Islet of Langerhans (tissue), 1 donor: ENCODE measurements around the gene RASA4.
"Not testable (repeated sequence)": the region's sequence is repeated elsewhere in the genome, so short reads cannot be mapped to it uniquely, and the experiment has no call there.

Experiments
- FAIRE-seq: peaks from one replicate; lab custom pipeline; 2011; peaks lifted over from hg19 to GRCh38; lab: Jason Lieb, UNC

Gene RASA4

DNA sequence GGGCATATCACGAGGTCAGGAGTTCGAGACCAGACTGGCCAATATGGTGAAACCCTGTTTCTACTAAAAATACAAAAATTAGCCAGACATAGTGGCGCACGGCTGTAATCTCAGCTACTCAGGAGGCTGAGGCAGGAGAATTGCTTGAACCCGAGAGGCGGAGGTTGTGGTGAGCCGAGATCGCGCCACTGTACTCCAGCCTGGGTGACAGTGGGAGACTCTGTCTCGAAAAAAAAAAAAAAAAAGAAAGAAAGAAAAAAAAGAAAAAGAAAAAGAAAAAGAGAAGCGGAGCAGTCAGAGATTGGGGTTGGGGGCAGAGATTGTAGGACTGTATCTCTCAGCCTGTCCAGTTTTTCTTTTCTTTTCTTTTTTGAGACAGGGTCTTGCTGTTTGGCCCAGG is 73.8 kb downstream of the RASA4 start:
- not testable (repeated sequence) for FAIRE-seq

DNA sequence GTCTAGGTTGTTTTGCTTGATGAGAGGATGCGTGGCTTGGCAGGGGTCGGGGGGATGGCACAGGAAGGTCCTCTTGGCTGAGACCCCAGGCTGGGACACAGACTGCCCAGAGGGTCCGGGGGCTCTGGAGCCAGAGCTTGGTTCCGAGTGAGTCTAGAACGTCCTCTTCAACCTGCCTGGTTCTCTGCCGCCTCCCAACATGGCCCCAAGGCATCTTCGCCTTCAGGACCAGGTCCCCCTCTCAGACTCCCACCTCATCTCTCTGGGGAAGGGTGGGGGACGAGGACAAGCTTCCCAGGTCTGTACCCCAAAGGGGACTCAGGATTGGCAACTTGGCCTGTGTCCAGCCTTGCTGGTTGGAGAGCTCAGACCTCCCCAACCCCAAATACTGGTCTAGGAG is 74.5 kb downstream of the RASA4 start:
- FAIRE-seq = not testable (repeated sequence)

DNA sequence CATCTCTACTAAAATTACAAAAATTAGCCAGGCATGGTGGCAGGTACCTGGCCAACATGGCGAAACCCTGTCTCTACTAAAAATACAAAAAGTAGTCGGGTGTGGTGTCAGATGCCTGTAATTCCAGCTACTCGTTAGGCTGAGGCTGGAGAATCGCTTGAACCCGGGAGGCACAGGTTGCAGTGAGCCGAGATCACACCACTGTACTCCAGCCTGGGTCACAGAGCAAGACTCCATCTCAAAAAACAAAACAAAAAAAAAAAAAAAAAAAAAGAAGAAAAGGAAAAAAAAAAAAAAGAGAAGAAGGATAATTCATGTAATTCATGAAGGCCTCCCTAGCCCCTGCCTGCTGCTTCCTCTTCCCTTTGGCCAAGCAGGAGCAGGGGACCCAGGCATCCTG is 76.0 kb downstream of the RASA4 start:
- FAIRE-seq = not testable (repeated sequence)

DNA sequence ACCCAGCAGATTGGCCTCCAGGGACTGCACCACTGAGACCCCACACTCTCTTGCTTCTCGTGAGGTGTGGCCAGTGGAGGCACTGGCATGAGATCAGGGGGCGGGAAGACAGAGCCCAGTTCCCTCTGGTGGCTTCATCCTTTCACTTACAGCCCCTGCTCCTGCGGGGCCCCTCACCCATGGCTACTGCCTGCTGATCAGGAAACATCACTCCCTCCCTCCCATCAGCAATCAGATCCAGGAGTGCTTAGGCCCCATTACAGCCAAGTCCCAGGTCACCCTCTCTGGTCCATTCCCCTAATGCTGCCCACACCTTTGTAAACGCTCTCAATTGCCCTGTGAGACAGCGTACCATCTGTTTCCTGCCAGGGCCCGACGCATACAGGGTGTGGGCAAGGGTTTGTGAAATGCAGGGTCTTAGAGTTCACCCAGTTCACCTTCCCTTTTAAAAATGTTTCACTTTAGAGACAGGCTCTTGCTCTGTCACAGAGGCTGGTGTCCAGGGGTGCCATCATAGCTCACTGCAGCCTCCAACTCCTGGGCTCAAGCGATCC is 81.4 kb downstream of the RASA4 start:
- FAIRE-seq = not testable (repeated sequence)

DNA sequence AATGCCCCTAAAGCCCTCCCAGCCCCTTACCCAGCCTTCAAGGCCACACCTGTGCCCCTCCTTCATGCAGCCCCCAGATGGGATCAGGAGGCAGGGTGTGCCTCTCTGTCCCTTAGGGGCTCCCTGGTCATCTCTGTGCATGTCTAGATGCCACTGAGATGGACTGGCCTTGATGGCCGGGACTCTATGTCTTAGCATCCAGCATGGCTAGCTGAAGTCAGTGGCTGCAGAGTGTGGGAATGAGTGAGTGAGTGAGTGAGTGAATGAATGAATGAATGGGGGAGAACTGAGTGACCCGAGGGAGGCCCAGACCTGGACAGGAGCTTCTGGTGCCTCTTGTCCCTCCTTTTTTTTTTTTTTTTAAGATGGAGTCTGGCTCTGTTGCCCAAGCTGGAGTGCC is 84.4 kb downstream of the RASA4 start:
- FAIRE-seq = not testable (repeated sequence)

DNA sequence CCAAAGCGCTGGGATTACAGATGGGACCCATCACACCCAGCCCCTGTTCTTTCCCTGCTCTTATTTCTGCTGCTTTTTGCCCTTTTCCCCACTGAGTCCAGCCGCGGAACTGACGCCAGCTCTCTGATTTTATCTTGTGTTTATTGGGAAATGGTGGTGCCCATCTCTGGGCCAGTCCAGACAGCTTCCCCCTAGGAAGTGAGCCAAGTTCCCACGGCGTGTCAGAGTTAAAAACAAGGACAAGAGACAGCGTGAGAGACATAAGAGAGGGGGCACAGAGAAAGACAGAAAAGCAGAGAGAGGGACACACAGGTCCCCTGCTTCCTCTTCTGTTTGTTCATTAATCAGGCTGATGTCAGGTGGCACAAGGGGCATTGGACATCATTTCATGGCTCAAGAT is 85.0 kb downstream of the RASA4 start:
- not testable (repeated sequence) for FAIRE-seq

DNA sequence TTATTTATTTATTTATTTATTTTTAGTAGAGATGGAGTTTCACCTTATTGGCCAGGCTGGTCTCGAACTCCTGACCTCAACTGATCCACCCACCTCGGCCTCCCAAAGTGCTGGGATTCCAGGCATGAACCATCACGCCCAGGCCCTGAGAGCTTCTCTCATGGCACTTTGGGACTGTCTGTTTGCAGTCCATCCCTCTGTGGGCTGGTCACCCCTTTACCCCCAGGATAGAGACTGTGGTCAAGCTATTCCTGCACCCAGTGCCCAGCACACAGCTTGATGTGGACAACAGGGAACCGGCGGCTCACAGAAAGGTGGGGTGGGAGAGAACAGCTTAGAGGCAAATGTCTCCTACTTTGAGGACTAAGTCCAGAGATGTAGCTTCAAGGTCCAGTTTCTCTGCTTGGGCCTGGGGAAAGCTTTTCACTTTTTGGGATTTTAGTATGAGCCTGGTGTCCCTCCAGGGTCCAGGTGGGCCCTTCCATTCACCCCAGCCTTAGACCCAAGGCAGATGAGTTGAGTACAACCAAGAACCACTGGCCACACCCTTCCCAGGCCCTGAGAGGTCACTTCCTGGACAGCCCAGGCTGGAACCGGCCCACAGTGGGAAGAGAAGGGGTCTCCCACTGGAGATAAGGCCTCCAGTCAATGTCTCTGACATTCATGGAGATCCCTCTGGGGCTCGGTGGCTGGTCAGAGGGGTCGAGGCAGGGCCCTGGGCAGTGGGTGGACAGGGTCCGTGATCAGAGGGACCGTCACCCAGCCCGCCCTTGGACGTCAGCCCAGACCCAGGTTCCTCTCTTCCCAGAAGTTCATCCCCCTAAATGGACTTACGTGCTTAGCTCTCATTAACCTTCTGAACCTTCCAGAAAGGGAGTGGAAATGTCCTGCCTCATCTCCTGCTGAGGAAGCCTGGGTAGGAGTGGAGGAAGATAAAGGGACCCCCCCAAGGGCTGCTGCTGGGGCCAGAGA is 88.4 kb downstream of the RASA4 start:
- FAIRE-seq = not testable (repeated sequence)

DNA sequence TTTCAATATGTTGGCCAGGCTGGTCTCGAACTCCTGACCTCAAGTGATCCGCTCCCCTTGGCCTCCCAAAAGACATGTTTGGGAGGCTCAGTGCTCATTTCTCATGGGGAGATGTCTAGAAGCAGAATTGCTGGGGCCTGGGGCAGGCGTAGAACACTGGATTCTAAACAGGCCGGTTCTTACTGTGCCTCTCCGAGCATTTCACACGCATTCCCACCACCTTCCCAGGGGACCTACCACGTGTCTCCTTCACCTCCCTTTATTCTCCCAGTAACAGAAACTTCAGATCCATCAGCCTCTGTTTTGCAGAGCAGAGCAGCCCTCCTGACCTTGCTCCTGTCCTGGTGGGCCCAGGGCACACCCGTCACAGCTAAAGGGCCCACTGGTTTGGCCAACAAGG is 89.4 kb downstream of the RASA4 start:
- not testable (repeated sequence) for FAIRE-seq

DNA sequence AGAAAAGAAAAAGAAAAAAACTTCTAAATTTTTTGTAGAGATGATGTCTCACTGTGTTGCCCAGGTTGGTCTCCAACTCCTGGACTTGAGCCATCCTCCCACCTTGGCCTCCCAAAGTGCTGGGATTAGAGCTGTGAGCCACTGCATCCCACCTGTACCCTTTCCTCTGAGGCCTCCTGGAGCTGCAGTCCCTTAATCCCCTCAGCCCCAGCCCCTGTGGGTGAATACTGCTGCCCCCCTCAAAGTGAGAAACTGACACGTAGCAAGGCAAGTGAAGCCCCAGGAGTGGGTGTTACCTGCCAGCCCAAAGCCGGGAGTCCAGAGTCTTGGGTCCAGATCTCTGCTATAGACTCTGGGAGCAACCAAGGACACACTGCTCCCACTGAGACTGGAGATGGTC is 91.8 kb downstream of the RASA4 start:
- not testable (repeated sequence) for FAIRE-seq
